ENCODE measurements around the gene LITAFD. TPM values are rescaled to one million over a fixed set of nuclear protein-coding genes. Genes with fewer than 3 reads are reported as not detected.

LITAFD gene
- total and polyA plus RNA-seq, 2 experiments from 2014 or later = not detected

DNA sequence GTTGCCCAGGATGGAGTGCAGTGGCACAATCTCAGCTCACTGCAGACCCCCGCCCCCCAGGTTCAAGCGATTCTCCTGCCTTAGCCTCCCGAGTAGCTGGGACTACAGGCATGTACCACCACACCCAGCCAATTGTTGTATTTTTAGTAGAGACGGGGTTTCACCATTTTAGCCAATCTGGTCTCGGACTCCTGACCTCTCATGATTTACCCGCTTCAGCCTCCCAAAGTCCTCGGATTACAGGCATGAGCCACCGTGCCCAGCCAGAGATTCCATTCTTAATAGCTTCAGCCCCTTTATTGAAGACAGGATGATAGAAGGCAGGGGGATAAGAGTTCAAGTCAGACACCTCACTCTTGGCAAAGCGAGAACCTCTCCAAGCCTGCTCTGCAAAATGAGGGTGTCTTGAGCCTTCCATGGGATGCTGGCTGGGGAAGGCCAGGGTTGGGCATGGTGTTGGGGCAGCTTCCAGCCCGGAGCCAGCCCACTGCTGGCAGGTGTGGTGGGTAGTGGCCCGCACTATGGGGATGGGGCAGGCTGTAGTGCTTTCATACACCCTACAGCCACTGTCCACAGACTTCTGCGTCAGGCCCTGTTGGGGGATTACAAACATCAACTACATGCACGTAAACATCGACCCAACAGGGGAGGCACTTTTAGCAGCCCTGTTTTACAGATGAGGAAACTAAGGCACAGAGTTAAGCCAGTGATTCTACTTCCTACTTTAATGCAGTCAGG, 16.8 kb upstream of the LITAFD start:
- Histone ChIP-seq H4K20me1 (replicated peaks; ENCODE audit: insufficient read depth) (peaks cover 64% of the 10 kb centered on the region), H3K4me1 (ENCODE audit: insufficient read depth) (peaks cover 53% of the 10 kb centered on the region), H3K4me3 (peak overlapping the region; percentile 100), H2AFZ (no peak overlapping the region), H3K9me2 (ENCODE audit: insufficient read depth) (no peaks in the 10 kb centered on the region), H3K4me2 (peak overlapping the region; percentile 100), H3K27me3 (ENCODE audit: insufficient read depth) (no peaks in the 10 kb centered on the region), H3K79me2 (replicated peaks; ENCODE audit: insufficient read depth) (peaks cover 82% of the 10 kb centered on the region), H3K27ac (ENCODE audit: low read depth) (peak overlapping the region; percentile 95), H3K36me3 (ENCODE audit: insufficient read depth) (no peaks in the 10 kb centered on the region), H3F3A (replicated peaks; ENCODE audit: low read depth) (peaks cover 37% of the 10 kb centered on the region)
- peaks cover 40% of the 10 kb centered on the region for H3K27me3 Mint-ChIP-seq (ENCODE audit: insufficient read depth, low read depth, poor library complexity)
- peaks cover 57% of the 10 kb centered on the region for H3K4me1 Mint-ChIP-seq
- TF ChIP-seq EZH2phosphoT487 (IDR thresholded peaks at IDR 0.05; ENCODE audit: unreplicated experiment) (no peak), CREB1 (CRISPR knock-in tag; IDR thresholded peaks at IDR 0.05; ENCODE audit: low read depth) (no peak), ZNF114 (CRISPR knock-in tag; IDR thresholded peaks at IDR 0.05) (no peak), STAT1 (IDR thresholded peaks at IDR 0.05; ENCODE audit: unreplicated experiment) (no peak), POLR2AphosphoS5 (IDR thresholded peaks at IDR 0.05; ENCODE audit: low read depth) (no peak), JUNB (IDR thresholded peaks at IDR 0.05; ENCODE audit: unreplicated experiment) (no peak), EZH2 (IDR thresholded peaks at IDR 0.05; ENCODE audit: low read depth, unreplicated experiment) (no peak), ZNF331 (CRISPR knock-in tag; IDR thresholded peaks at IDR 0.05; ENCODE audit: low read depth) (no peak), NANOG (IDR thresholded peaks at IDR 0.05; ENCODE audit: borderline replicate concordance) (no peak)
- TF ChIP-seq, protein P1, sequence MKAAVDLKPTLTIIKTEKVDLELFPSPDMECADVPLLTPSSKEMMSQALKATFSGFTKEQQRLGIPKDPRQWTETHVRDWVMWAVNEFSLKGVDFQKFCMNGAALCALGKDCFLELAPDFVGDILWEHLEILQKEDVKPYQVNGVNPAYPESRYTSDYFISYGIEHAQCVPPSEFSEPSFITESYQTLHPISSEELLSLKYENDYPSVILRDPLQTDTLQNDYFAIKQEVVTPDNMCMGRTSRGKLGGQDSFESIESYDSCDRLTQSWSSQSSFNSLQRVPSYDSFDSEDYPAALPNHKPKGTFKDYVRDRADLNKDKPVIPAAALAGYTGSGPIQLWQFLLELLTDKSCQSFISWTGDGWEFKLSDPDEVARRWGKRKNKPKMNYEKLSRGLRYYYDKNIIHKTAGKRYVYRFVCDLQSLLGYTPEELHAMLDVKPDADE (IDR thresholded peaks at IDR 0.05) = no peak
- TF ChIP-seq, protein P2, sequence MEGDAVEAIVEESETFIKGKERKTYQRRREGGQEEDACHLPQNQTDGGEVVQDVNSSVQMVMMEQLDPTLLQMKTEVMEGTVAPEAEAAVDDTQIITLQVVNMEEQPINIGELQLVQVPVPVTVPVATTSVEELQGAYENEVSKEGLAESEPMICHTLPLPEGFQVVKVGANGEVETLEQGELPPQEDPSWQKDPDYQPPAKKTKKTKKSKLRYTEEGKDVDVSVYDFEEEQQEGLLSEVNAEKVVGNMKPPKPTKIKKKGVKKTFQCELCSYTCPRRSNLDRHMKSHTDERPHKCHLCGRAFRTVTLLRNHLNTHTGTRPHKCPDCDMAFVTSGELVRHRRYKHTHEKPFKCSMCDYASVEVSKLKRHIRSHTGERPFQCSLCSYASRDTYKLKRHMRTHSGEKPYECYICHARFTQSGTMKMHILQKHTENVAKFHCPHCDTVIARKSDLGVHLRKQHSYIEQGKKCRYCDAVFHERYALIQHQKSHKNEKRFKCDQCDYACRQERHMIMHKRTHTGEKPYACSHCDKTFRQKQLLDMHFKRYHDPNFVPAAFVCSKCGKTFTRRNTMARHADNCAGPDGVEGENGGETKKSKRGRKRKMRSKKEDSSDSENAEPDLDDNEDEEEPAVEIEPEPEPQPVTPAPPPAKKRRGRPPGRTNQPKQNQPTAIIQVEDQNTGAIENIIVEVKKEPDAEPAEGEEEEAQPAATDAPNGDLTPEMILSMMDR (conservative IDR thresholded peaks at IDR 0.05; ENCODE audit: low read depth in 2 of 2) = no peak
- TF ChIP-seq, protein P3, sequence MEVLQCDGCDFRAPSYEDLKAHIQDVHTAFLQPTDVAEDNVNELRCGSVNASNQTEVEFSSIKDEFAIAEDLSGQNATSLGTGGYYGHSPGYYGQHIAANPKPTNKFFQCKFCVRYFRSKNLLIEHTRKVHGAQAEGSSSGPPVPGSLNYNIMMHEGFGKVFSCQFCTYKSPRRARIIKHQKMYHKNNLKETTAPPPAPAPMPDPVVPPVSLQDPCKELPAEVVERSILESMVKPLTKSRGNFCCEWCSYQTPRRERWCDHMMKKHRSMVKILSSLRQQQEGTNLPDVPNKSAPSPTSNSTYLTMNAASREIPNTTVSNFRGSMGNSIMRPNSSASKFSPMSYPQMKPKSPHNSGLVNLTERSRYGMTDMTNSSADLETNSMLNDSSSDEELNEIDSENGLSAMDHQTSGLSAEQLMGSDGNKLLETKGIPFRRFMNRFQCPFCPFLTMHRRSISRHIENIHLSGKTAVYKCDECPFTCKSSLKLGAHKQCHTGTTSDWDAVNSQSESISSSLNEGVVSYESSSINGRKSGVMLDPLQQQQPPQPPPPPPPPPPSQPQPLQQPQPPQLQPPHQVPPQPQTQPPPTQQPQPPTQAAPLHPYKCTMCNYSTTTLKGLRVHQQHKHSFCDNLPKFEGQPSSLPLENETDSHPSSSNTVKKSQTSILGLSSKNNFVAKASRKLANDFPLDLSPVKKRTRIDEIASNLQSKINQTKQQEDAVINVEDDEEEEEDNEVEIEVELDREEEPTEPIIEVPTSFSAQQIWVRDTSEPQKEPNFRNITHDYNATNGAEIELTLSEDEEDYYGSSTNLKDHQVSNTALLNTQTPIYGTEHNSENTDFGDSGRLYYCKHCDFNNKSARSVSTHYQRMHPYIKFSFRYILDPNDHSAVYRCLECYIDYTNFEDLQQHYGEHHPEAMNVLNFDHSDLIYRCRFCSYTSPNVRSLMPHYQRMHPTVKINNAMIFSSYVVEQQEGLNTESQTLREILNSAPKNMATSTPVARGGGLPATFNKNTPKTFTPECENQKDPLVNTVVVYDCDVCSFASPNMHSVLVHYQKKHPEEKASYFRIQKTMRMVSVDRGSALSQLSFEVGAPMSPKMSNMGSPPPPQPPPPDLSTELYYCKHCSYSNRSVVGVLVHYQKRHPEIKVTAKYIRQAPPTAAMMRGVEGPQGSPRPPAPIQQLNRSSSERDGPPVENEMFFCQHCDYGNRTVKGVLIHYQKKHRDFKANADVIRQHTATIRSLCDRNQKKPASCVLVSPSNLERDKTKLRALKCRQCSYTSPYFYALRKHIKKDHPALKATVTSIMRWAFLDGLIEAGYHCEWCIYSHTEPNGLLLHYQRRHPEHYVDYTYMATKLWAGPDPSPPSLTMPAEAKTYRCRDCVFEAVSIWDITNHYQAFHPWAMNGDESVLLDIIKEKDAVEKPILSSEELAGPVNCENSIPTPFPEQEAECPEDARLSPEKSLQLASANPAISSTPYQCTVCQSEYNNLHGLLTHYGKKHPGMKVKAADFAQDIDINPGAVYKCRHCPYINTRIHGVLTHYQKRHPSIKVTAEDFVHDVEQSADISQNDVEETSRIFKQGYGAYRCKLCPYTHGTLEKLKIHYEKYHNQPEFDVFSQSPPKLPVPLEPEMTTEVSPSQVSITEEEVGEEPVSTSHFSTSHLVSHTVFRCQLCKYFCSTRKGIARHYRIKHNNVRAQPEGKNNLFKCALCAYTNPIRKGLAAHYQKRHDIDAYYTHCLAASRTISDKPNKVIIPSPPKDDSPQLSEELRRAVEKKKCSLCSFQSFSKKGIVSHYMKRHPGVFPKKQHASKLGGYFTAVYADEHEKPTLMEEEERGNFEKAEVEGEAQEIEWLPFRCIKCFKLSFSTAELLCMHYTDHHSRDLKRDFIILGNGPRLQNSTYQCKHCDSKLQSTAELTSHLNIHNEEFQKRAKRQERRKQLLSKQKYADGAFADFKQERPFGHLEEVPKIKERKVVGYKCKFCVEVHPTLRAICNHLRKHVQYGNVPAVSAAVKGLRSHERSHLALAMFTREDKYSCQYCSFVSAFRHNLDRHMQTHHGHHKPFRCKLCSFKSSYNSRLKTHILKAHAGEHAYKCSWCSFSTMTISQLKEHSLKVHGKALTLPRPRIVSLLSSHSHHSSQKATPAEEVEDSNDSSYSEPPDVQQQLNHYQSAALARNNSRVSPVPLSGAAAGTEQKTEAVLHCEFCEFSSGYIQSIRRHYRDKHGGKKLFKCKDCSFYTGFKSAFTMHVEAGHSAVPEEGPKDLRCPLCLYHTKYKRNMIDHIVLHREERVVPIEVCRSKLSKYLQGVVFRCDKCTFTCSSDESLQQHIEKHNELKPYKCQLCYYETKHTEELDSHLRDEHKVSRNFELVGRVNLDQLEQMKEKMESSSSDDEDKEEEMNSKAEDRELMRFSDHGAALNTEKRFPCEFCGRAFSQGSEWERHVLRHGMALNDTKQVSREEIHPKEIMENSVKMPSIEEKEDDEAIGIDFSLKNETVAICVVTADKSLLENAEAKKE (CRISPR knock-in tag; IDR thresholded peaks at IDR 0.05) = no peak
- TF ChIP-seq, protein P4, sequence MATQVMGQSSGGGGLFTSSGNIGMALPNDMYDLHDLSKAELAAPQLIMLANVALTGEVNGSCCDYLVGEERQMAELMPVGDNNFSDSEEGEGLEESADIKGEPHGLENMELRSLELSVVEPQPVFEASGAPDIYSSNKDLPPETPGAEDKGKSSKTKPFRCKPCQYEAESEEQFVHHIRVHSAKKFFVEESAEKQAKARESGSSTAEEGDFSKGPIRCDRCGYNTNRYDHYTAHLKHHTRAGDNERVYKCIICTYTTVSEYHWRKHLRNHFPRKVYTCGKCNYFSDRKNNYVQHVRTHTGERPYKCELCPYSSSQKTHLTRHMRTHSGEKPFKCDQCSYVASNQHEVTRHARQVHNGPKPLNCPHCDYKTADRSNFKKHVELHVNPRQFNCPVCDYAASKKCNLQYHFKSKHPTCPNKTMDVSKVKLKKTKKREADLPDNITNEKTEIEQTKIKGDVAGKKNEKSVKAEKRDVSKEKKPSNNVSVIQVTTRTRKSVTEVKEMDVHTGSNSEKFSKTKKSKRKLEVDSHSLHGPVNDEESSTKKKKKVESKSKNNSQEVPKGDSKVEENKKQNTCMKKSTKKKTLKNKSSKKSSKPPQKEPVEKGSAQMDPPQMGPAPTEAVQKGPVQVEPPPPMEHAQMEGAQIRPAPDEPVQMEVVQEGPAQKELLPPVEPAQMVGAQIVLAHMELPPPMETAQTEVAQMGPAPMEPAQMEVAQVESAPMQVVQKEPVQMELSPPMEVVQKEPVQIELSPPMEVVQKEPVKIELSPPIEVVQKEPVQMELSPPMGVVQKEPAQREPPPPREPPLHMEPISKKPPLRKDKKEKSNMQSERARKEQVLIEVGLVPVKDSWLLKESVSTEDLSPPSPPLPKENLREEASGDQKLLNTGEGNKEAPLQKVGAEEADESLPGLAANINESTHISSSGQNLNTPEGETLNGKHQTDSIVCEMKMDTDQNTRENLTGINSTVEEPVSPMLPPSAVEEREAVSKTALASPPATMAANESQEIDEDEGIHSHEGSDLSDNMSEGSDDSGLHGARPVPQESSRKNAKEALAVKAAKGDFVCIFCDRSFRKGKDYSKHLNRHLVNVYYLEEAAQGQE (IDR thresholded peaks at IDR 0.05; ENCODE audit: unreplicated experiment) = no peak
- peak overlapping the region; percentile 89 for H3K4me3 Mint-ChIP-seq
- H3K9me3 Mint-ChIP-seq = no peaks in the 10 kb centered on the region; the same call in 2 of the 3 replicates
- peak overlapping the region; percentile 90 for H3K27ac Mint-ChIP-seq
- no peak for DNase-seq (ENCODE audit: low spot score)
- H3K36me3 Mint-ChIP-seq (ENCODE audit: low read depth) = peaks cover 41% of the 10 kb centered on the region
- ATAC-seq = no peak

Measured in GM23338 (cell line).